ENCODE data around the gene EML4. TPM values are rescaled to one million over a fixed set of nuclear protein-coding genes. Genes with fewer than 3 reads are reported as not detected.
A peak's percentile ranks its signal among the peaks of the same experiment; 100 is the strongest.

The EML4 gene
- total and polyA plus RNA-seq, 10 of the 15 experiments (the other 5 are each of a cell fraction or from before 2014, with no cell fraction given) = 23.1 to 91.3 (median 77.4) TPM

GRCh38 chr2:42127425-42128424, 41.4 kb upstream of the EML4 start (continued):
- TF ChIP-seq, protein P1, sequence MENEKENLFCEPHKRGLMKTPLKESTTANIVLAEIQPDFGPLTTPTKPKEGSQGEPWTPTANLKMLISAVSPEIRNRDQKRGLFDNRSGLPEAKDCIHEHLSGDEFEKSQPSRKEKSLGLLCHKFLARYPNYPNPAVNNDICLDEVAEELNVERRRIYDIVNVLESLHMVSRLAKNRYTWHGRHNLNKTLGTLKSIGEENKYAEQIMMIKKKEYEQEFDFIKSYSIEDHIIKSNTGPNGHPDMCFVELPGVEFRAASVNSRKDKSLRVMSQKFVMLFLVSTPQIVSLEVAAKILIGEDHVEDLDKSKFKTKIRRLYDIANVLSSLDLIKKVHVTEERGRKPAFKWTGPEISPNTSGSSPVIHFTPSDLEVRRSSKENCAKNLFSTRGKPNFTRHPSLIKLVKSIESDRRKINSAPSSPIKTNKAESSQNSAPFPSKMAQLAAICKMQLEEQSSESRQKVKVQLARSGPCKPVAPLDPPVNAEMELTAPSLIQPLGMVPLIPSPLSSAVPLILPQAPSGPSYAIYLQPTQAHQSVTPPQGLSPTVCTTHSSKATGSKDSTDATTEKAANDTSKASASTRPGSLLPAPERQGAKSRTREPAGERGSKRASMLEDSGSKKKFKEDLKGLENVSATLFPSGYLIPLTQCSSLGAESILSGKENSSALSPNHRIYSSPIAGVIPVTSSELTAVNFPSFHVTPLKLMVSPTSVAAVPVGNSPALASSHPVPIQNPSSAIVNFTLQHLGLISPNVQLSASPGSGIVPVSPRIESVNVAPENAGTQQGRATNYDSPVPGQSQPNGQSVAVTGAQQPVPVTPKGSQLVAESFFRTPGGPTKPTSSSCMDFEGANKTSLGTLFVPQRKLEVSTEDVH (IDR thresholded peaks at IDR 0.05; ENCODE audit: low read depth, partially characterized antibody) = no peak
- TF ChIP-seq MLLT1 (IDR thresholded peaks at IDR 0.05) (no peak), ATF7 (IDR thresholded peaks at IDR 0.05; ENCODE audit: low read depth) (peak; percentile 67), ESRRA (IDR thresholded peaks at IDR 0.05; ENCODE audit: low read length) (no peak), ZNF24 (IDR thresholded peaks at IDR 0.05) (peak; percentile 89), MXI1 (IDR thresholded peaks at IDR 0.05; ENCODE audit: low read depth, low read length) (no peak), RCOR1 (conservative IDR thresholded peaks at IDR 0.05; ENCODE audit: low read depth, low read length) (no peak), E4F1 (IDR thresholded peaks at IDR 0.05; ENCODE audit: borderline replicate concordance, partially characterized antibody) (no peak)
- TF ChIP-seq, protein P2, sequence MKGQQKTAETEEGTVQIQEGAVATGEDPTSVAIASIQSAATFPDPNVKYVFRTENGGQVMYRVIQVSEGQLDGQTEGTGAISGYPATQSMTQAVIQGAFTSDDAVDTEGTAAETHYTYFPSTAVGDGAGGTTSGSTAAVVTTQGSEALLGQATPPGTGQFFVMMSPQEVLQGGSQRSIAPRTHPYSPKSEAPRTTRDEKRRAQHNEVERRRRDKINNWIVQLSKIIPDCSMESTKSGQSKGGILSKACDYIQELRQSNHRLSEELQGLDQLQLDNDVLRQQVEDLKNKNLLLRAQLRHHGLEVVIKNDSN (IDR thresholded peaks at IDR 0.05; ENCODE audit: borderline replicate concordance, extremely low read length, insufficient read depth, low read depth, low read length) = no peak
- TF ChIP-seq, protein P3, sequence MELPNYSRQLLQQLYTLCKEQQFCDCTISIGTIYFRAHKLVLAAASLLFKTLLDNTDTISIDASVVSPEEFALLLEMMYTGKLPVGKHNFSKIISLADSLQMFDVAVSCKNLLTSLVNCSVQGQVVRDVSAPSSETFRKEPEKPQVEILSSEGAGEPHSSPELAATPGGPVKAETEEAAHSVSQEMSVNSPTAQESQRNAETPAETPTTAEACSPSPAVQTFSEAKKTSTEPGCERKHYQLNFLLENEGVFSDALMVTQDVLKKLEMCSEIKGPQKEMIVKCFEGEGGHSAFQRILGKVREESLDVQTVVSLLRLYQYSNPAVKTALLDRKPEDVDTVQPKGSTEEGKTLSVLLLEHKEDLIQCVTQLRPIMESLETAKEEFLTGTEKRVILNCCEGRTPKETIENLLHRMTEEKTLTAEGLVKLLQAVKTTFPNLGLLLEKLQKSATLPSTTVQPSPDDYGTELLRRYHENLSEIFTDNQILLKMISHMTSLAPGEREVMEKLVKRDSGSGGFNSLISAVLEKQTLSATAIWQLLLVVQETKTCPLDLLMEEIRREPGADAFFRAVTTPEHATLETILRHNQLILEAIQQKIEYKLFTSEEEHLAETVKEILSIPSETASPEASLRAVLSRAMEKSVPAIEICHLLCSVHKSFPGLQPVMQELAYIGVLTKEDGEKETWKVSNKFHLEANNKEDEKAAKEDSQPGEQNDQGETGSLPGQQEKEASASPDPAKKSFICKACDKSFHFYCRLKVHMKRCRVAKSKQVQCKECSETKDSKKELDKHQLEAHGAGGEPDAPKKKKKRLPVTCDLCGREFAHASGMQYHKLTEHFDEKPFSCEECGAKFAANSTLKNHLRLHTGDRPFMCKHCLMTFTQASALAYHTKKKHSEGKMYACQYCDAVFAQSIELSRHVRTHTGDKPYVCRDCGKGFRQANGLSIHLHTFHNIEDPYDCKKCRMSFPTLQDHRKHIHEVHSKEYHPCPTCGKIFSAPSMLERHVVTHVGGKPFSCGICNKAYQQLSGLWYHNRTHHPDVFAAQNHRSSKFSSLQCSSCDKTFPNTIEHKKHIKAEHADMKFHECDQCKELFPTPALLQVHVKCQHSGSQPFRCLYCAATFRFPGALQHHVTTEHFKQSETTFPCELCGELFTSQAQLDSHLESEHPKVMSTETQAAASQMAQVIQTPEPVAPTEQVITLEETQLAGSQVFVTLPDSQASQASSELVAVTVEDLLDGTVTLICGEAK (IDR thresholded peaks at IDR 0.05; ENCODE audit: borderline replicate concordance) = no peak
- TF ChIP-seq, protein P4, sequence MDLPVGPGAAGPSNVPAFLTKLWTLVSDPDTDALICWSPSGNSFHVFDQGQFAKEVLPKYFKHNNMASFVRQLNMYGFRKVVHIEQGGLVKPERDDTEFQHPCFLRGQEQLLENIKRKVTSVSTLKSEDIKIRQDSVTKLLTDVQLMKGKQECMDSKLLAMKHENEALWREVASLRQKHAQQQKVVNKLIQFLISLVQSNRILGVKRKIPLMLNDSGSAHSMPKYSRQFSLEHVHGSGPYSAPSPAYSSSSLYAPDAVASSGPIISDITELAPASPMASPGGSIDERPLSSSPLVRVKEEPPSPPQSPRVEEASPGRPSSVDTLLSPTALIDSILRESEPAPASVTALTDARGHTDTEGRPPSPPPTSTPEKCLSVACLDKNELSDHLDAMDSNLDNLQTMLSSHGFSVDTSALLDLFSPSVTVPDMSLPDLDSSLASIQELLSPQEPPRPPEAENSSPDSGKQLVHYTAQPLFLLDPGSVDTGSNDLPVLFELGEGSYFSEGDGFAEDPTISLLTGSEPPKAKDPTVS (IDR thresholded peaks at IDR 0.05; ENCODE audit: low read depth, low read length) = no peak
